Nephron (organoid): Measurements from ENCODE around the gene KCNJ11.

ENCODE experiments used
- H3K27ac Mint-ChIP-seq, 3 experiments: 2 replicates each; pipeline ENCODE4 v1.8.0; 2020; ENCODE audit warnings: mixed read lengths in 3 of 3, mild to moderate bottlenecking in 2 of 3, moderate library complexity in 1 of 3
- H3K27me3 Mint-ChIP-seq: 2 replicates; pipeline ENCODE4 v1.8.0; 2021; ENCODE audit warnings: low read depth, mild to moderate bottlenecking, moderate library complexity, mixed read lengths
- H3K36me3 Mint-ChIP-seq: 2 replicates; pipeline ENCODE4 v1.8.0; 2020; ENCODE audit warnings: low read depth, mixed read lengths
- H3K4me1 Mint-ChIP-seq: 2 replicates; pipeline ENCODE4 v1.8.0; 2020; ENCODE audit warnings: mixed read lengths
- H3K4me3 Mint-ChIP-seq, 3 experiments: 2 replicates each; pipeline ENCODE4 v1.8.0; 2020; ENCODE audit warnings: mild to moderate bottlenecking in 3 of 3, mixed read lengths in 3 of 3, moderate library complexity in 2 of 3
- H3K9me3 Mint-ChIP-seq: 2 replicates; pipeline ENCODE4 v1.8.0; 2020; ENCODE audit warnings: mixed read lengths
- TF ChIP-seq, protein P1 (sequence below), 3 experiments: fragments of 200-600 bp; sonication (generic); IDR thresholded peaks; one replicate each; pipeline ENCODE4 v1.5.0; 2021; ENCODE audit warnings: antibody characterized with exemption in 3 of 3; ENCODE audit not compliant: unreplicated experiment in 3 of 3

Gene KCNJ11

GRCh38 chr11:17397311-17398002 is 9.0 kb upstream of the KCNJ11 start:
- Mint-ChIP-seq H3K4me1 (no peaks in the 10 kb centered on the region), H3K27ac (no peak overlapping the region), H3K9me3 (no peaks in the 10 kb centered on the region), H3K36me3 (no peaks in the 10 kb centered on the region), H3K27me3 (peaks cover 20% of the 10 kb centered on the region), H3K4me3 (no peak overlapping the region)
- TF ChIP-seq, protein P1, sequence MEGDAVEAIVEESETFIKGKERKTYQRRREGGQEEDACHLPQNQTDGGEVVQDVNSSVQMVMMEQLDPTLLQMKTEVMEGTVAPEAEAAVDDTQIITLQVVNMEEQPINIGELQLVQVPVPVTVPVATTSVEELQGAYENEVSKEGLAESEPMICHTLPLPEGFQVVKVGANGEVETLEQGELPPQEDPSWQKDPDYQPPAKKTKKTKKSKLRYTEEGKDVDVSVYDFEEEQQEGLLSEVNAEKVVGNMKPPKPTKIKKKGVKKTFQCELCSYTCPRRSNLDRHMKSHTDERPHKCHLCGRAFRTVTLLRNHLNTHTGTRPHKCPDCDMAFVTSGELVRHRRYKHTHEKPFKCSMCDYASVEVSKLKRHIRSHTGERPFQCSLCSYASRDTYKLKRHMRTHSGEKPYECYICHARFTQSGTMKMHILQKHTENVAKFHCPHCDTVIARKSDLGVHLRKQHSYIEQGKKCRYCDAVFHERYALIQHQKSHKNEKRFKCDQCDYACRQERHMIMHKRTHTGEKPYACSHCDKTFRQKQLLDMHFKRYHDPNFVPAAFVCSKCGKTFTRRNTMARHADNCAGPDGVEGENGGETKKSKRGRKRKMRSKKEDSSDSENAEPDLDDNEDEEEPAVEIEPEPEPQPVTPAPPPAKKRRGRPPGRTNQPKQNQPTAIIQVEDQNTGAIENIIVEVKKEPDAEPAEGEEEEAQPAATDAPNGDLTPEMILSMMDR (IDR thresholded peaks at IDR 0.05; ENCODE audit: unreplicated experiment in 3 of 3): no peak

DNA sequence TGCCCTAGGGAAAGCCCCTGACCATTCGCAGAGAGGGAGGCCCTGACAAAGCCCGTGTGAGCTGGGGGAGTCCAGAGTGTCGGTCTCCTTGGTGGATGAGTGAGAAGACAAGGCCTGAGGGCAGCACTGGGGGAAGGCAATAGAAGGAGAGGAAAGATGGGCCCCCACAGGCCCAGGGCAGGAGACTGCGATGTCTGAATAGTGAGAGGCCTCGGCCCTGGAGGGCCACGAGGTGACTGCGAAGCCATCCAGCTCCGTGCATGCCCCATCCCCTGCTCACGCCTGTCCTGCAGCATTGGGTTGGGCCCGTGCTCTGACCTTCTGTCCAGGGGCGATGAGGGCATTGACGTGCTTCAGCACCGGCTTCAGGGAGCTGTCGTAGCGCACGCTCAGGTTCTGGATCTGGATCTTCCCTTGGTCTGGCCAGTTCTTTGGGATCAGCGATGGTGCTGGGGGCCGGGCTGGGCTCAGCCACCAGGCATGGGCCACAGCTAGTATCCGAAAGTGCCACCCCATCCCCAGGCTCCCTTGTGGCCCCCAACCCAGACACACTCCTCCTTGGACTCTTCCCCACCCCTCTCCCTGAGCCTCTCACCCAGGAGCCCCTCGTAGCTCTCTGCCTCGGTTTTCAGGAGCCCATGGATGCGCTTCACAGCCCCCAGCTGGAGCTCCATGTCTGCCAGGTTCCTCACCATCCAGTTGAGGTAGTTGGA is 8.3 kb upstream of the KCNJ11 start:
- Mint-ChIP-seq H3K36me3 (no peaks in the 10 kb centered on the region), H3K27me3 (peaks cover 25% of the 10 kb centered on the region), H3K9me3 (no peaks in the 10 kb centered on the region), H3K4me3 (no peak overlapping the region), H3K27ac (no peak overlapping the region), H3K4me1 (no peaks in the 10 kb centered on the region)
- TF ChIP-seq, protein P1 (IDR thresholded peaks at IDR 0.05; ENCODE audit: unreplicated experiment in 3 of 3): no peak

DNA sequence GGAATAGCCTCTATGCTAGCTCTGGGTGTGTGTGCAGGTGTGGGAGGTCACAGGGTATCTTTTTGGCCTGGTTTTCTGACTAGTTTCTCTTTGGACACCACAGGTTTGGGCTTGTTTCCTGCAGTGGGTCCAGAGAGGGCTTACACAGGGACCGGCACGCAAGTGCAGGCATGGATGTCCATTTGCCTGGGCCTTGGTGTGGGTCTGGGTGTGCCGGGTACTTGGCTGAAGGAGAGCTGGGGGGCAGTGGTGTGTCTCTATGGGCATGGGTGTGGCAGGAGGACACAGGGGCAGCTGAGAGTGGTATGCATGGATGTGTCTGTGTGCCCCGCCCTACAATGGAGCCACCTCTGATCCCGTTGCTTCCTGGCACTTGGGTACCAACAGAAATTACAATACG is 7.5 kb upstream of the KCNJ11 start:
- no peaks in the 10 kb centered on the region for H3K9me3 Mint-ChIP-seq

DNA sequence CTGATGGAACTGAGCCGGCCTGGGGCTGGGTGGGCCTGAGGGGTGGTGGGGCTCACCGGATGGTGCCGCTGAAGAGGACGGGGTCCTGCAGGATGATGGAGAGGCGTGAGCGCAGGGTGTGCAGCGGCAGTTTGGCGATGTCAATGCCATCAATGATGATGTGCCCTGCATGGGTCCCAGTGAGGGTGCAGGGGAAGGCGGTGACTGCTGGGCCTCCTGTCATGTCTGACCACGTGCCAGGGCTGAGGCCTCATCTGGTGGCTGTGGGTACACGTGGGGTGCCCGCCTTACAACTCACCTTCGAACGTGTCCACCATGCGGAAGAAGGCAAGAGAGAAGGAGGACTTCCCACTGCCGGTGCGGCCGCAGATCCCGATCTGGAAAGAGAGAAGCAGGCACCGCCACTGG is 7.1 kb upstream of the KCNJ11 start:
- Mint-ChIP-seq H3K9me3 (no peaks in the 10 kb centered on the region), H3K4me1 (no peaks in the 10 kb centered on the region), H3K4me3 (no peak overlapping the region), H3K27ac (no peak overlapping the region), H3K36me3 (no peaks in the 10 kb centered on the region), H3K27me3 (peaks cover 32% of the 10 kb centered on the region)
- TF ChIP-seq, protein P1 (IDR thresholded peaks at IDR 0.05; ENCODE audit: unreplicated experiment in 3 of 3): no peak

More for the DNA sequence above, 7.5 kb upstream of the KCNJ11 start:
- peaks cover 31% of the 10 kb centered on the region for H3K27me3 Mint-ChIP-seq
- TF ChIP-seq, protein P1 (IDR thresholded peaks at IDR 0.05; ENCODE audit: unreplicated experiment in 3 of 3): no peak
- H3K36me3 Mint-ChIP-seq: no peaks in the 10 kb centered on the region
- H3K4me3 Mint-ChIP-seq: no peak overlapping the region
- no peak overlapping the region for H3K27ac Mint-ChIP-seq
- H3K4me1 Mint-ChIP-seq: no peaks in the 10 kb centered on the region

DNA sequence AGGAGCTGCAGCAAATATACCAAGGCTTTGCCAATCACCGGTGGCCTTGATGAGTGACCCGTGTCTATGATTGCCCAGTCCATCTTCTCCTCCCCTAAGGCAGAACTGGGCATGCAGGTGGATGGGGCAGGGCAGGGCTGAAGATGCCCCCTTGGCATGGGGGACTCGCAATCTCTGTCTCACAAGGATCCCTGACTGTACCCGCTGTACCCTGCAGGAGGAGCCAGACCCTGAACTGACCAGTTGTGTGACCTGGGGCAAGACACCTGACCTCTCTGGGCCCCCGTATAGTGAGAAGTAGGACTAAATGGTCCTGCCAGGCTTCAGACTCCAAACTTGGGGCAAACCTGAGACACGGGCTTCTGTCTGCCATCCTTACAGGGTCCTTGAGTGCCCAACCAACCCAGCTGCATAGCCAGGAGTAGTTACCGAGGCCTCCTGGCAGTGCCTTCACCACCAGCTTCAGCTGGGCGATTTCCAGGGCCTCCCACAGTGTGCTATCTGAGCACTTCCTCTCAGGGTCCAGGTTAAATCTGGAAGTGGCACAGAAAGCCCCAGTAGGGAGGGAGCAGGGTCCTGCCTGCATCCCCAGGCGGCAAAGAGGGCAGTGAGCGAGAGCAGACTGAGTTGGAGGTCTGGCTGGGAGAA is 6.4 kb upstream of the KCNJ11 start:
- H3K27me3 Mint-ChIP-seq: peaks cover 36% of the 10 kb centered on the region
- H3K27ac Mint-ChIP-seq: no peak overlapping the region
- H3K4me1 Mint-ChIP-seq: no peaks in the 10 kb centered on the region
- no peak overlapping the region for H3K4me3 Mint-ChIP-seq
- H3K9me3 Mint-ChIP-seq: no peaks in the 10 kb centered on the region
- H3K36me3 Mint-ChIP-seq: no peaks in the 10 kb centered on the region
- TF ChIP-seq, protein P1 (IDR thresholded peaks at IDR 0.05; ENCODE audit: unreplicated experiment in 3 of 3): no peak
